Stimulated activated CD4-positive, alpha-beta T cell treated with anti-CD3 and anti-CD28 coated beads, Interleukin-4, amount 100 ng/mL, for 48 hours (primary cell): ENCODE data around the gene RABGAP1.

ENCODE experiments used
- DNase-seq, 2 donors: peaks; one replicate each; pipeline ENCODE4 v3.0.0-alpha.2; 2020; ENCODE audit warnings: low read depth in 2 of 2

The RABGAP1 gene

DNA sequence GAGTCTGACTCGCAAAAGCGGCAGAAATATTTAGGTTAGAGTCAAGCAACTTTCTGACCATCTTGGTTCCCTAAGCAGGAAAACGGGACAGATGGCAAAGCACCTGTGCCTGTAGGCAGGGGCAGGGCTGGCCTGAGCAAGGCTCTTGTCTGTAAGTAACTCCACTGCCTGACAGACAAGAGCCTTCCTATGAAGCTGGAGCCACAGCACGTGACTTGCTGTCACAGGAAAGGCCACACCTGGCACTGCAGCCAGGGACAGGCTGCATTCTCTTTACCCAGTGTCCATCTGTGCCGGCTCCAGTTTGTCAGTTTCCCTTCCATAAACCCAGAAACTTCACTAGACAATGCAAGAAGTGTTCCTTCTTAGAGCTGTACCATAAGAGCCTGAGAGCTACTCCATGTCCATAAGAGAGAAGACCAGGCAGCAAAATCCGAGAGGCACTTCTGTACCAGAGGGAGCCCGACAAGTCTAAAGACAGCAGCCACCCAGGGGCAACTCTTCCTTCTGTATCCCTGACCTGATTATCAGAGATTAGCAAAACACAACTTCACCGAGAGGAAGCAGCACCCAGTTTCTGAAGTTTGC lies 170.7 kb downstream of the RABGAP1 start:
- no peak for DNase-seq

DNA sequence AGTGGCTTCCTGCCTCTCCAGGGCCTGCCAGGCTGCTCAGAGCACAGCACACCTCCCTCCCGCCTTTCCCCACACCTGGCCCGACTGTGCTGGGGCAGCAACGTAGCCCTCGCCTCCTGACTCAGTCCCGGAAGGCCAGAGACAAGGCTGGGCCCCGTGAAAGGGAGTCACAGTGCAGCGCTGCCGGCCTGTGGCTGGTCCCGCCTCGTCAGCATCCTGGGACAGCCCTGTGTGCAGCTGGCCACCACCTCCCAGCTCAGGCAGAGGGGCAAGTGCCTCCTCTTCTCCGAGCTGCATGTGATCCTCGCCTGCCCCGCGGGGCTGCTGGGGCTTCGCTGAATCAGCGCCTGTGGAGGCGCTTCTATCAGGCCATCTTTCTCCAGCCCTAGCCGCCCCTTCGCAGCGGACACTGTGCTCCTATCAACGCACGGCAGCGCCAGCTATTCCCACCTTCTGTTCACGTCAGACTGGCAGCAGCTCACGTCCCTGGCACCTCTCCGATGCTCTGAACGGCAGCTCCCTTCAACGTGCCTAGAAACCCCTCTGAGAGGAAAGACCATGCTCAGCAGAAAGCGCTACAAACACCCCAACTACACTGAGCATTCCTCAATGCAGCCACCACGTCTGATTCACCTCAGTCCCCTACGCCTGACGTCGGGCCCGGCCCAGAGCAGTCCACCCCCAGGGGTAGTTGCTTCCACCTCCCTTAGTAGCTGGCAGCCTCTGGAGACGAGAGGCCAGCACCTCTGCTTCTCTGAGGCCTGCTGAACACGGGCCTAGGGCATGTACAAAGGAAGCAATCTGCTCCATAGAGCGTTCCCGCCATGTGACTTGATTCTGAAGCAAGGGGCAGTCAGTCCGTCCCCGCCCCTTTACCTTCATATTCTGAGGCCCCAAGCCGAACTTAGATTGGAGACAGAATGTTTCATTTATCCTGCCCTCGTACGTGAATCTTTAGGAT lies 171.5 kb downstream of the RABGAP1 start:
- no peak for DNase-seq

- no peak for DNase-seq
Measured at GRCh38 chr9:123113185-123113584, 172.4 kb downstream of the RABGAP1 start.

DNA sequence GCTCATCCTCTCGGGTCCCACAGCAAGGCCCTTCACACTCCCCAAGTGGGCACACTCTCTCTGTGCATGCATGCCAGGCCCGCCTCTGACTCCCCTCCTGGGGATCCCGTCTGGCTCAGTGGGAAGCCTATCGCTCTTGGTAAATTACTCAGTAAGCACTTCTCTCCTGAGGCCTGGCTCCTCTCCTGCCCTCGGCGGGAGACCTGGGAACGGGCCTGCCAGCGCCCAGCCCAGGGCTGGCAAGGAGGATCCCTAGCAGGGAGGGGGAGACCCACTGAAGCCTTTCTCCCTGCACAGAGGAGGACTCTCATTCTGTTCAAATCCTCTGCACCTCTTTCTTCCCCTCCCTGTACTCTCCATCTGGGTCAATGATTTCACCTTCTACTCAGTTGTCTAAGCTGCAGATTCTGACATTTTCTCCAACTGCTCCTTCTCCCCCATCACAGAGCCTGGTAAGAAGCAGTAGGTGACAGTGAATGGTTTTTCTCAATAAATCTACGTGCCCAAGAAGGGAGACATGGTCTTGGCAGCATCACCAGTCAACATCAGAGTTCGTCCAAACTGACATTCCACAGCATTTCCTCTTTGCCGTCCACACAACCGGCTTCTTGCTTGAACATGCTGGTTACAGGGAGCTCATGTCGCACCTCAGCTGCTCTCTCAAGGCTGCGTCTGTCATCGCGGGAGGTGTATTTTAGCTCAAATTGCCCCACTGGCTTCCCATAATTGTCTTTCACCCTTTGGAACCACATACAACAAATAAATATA lies 174.5 kb downstream of the RABGAP1 start:
- no peak for DNase-seq

DNA sequence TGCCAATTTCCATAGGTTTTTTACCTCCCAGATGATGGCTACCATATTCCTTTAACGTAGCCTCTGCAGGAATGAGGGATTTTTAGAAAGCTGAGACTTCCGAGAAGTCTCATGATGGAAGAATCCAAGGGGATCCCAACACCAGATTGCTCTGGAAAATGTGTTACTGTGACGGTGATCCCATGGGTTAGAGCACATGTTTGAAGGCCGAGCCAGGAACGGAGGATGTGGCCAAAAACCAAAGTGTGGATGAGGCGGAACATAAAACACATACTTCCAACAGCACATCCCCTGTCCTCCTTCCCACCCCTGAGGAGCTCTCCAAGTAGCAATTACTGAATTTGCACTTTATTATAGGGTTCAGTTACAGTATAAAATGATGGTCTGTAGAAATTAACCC lies 175.2 kb downstream of the RABGAP1 start:
- no peak for DNase-seq

GRCh38 chr9:123119566-123119965 lies 178.7 kb downstream of the RABGAP1 start:
- no peak for DNase-seq

- no peak for DNase-seq
Measured at GRCh38 chr9:123120131-123120530, 179.3 kb downstream of the RABGAP1 start.

GRCh38 chr9:123120953-123121352 lies 180.1 kb downstream of the RABGAP1 start:
- DNase-seq: no peak

- DNase-seq: no peak
Measured at GRCh38 chr9:123121457-123121856, 180.6 kb downstream of the RABGAP1 start.

DNA sequence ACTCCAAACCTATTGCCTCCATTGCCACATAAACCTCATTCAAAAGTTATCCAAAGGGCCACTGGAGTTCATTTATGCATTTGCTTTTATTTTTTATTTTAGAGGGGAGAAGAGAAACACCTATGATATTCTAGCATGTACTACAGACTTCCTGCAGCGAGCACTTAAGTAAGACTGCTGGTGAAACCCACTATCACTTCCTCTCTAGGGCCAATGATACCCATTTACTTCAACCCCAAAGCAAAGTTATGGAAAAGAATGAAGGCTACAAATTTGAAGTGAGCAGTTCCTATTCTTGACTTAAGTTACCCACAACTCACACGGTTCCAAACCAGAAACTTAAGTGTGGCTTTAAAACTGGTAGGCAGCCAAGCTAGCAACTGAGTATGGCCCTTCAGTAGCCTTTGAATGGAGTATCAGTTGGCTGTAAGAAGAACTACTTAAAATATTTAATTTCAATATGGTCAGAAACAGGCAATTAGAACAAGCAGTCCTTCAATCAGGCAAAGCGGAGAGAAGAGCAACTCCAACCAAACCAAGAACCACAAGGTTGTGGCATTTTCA lies 186.8 kb downstream of the RABGAP1 start:
- no peak for DNase-seq

GRCh38 chr9:123128591-123128990 lies 187.8 kb downstream of the RABGAP1 start:
- DNase-seq: no peak

DNA sequence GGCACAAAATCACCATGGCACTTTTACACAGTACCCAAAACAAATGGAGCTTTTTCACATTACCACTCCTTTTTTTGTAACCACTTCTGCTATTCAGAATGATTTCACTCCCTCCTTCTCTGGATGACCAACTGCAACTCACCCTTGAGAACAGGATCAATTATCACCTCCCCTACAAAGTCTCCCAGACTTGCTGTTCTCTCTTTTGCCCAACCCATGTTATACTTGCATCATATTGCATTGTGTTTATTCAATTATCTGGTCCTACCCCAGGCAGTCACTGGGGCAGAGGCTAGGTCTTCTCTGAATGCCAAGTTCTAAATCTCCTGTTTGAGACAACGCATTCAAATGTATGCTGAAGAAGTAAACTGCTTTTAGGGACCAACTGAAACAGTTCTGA lies 188.6 kb downstream of the RABGAP1 start:
- DNase-seq: no peak

- no peak for DNase-seq
Measured at GRCh38 chr9:123131258-123131657, 190.4 kb downstream of the RABGAP1 start.

DNA sequence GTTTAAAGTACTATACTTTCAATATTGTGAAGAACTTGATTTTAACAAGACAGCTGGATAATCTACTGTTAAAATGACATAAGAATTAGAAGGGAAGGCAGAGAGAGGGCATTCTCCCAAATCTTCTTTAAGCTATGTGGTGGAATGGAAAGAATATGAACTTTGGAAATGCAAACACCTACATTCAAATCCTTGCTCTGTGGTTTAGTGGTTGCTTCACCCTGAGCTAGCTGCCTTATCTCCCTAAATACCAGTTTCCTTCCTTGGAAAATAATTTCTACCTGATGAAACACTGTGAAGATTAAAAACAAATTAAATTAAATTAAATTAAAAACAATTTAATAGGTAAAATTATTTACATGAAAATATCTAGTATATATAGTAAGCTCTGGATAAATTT lies 191.2 kb downstream of the RABGAP1 start:
- DNase-seq: no peak

DNA sequence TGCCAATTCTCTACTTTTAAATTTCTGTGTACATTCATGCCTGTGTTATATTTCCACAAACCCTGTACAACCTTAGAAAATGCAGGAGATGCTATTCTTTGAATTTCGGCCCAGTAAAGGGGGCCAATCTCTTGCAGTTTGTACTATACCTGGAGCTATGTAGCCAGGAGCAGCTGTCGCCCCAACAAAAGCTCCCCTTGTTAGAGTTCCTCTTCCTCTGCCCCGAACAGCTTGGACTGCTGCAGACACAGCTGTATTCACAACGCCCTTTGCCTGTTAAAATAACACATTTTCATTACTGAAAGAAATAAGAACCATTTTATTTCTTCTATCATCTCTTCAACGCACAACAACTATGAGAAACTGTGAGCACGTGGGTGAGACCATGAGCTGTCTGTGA lies 191.9 kb downstream of the RABGAP1 start:
- DNase-seq: no peak

DNA sequence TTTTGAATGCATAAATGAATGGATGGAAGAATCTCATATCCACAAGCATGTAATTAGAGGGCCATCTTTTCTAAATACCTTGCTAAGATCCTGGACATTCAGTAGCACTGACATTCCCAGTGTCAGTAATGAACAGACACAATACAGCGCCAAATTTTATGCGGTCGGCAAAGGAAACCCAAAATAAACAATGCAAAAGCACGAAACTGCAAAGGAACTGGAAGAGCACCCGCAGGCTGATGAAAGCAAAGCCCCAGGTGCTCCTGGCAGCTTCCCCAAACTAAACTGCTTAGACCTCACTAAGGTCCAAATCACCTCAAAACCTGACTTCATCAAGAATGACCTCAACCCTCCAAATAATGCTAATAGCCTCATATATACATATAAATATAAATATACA lies 194.6 kb downstream of the RABGAP1 start:
- no peak for DNase-seq

DNA sequence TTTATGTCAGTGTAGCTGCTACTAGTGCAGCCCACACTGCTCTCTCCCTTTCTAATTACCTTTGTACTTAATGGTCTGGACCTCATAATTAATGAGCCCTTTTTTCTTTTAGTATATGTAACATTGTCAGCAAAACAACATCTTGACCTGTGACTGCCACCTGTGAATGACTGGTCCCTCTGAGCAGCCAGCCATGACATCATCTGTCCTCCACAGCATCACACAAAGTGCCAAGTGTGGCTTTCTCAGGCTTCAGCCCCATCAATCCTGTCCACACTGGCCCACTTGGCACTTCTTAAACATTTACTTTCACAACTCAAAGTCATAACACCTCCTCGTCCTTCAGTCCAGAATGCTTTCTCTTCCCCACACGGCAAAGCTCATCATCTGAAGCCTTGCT lies 197.3 kb downstream of the RABGAP1 start:
- no peak for DNase-seq

GRCh38 chr9:123149067-123149466 lies 208.2 kb downstream of the RABGAP1 start:
- no peak for DNase-seq

- DNase-seq: no peak
Measured at GRCh38 chr9:123150708-123151503, 210.1 kb downstream of the RABGAP1 start.
